ENCODE data around the gene CDKN2D. TPM values are rescaled to one million over a fixed set of nuclear protein-coding genes. Genes with fewer than 3 reads are reported as not detected.

CDKN2D gene
- total RNA-seq, 1 experiment from 2014 or later: 5.6 TPM

Other genes with a start within 250 kb of the CDKN2D start
- gene RAVER1, start 235.4 kb downstream of the CDKN2D start, total RNA-seq (2014; rRNA removed; shearing (Covaris generic)): 32.2 and 36.1 TPM in 2 replicates
- gene ICAM3, start 229.4 kb downstream of the CDKN2D start, total RNA-seq (2014; rRNA removed; shearing (Covaris generic)): 15.2 and 16.1 TPM in 2 replicates
- 48.0 and 48.3 TPM in 2 replicates for gene TYK2, start 188.4 kb downstream of the CDKN2D start, total RNA-seq (2014; rRNA removed; shearing (Covaris generic))
- gene CDC37, start 165.4 kb downstream of the CDKN2D start, total RNA-seq (2014; rRNA removed; shearing (Covaris generic)): 226 and 254 TPM in 2 replicates
- gene PDE4A, start 148.4 kb downstream of the CDKN2D start, total RNA-seq (2014; rRNA removed; shearing (Covaris generic)): 2.3 and 2.6 TPM in 2 replicates
- 80.2 and 82.3 TPM in 2 replicates for gene KEAP1, start 65.6 kb downstream of the CDKN2D start, total RNA-seq (2014; rRNA removed; shearing (Covaris generic))
- gene S1PR5, start 51.5 kb downstream of the CDKN2D start, total RNA-seq (2014; rRNA removed; shearing (Covaris generic)): 14.7 and 16.1 TPM in 2 replicates
- 95.6 and 105 TPM in 2 replicates for gene ATG4D, start 25.1 kb downstream of the CDKN2D start, total RNA-seq (2014; rRNA removed; shearing (Covaris generic))
- 19.3 and 21.6 TPM in 2 replicates for gene KRI1, start 3.0 kb downstream of the CDKN2D start, total RNA-seq (2014; rRNA removed; shearing (Covaris generic))
- gene AP1M2, start 18.3 kb upstream of the CDKN2D start, total RNA-seq (2014; rRNA removed; shearing (Covaris generic)): 16.4 and 23.7 TPM in 2 replicates
- gene SLC44A2, start 56.6 kb upstream of the CDKN2D start, total RNA-seq (2014; rRNA removed; shearing (Covaris generic)): 39.4 and 43.0 TPM in 2 replicates
- 354 and 378 TPM in 2 replicates for gene ILF3, start 85.4 kb upstream of the CDKN2D start, total RNA-seq (2014; rRNA removed; shearing (Covaris generic))
- gene QTRT1, start 132.5 kb upstream of the CDKN2D start, total RNA-seq (2014; rRNA removed; shearing (Covaris generic)): 52.4 and 64.9 TPM in 2 replicates
- 77.6 and 89.9 TPM in 2 replicates for gene DNM2, start 149.1 kb upstream of the CDKN2D start, total RNA-seq (2014; rRNA removed; shearing (Covaris generic))

All from H7 (cell line).